IMR-90 (cell line): ENCODE results near the gene HDX. TPM values are rescaled to one million over a fixed set of nuclear protein-coding genes. Genes with fewer than 3 reads are reported as not detected.

Experiments
- ATAC-seq: fragments of 200-7000 bp; cut with Tn5 transposase; 2 replicates; pipeline ENCODE4 v1.9.1; 2020; ENCODE audit warnings: low read depth, mild to moderate bottlenecking, moderate library complexity
- BruUV-seq: library from RNA; stranded (reverse); fragments of 400-500 nt; replicated peaks from 2 replicates; lab custom pipeline; 2021; lab: Mats Ljungman, UMichigan
- CTCF ChIA-PET: fragments of 300-600 bp; formaldehyde crosslinking; extraction: SDS; loops from one replicate; lab custom pipeline; 2021; ENCODE audit warnings: antibody characterized with exemption; lab: Yijun Ruan, JAX
- POLR2A ChIA-PET: fragments of 300-600 bp; sonication (Branson Sonifier 250); formaldehyde crosslinking; loops from one replicate; lab custom pipeline; 2022; ENCODE audit warnings: antibody characterized with exemption; ENCODE audit not compliant: unreplicated experiment; lab: Charles Lee
- DNase-seq: peaks from one replicate; pipeline ENCODE4 v3.0.0; 2013
- H2AFZ ChIP-seq: replicated peaks from 2 replicates; pipeline ENCODE3; 2013; ENCODE audit warnings: low read length, mild to moderate bottlenecking; ENCODE audit not compliant: poor library complexity
- H2AK5ac ChIP-seq: 2 replicates; pipeline ENCODE4 v1.6.1; 2013; ENCODE audit warnings: low read depth, low read length, inconsistent platforms
- H2AK9ac ChIP-seq: replicated peaks from 2 replicates; pipeline ENCODE3; 2013; ENCODE audit warnings: mild to moderate bottlenecking, low read depth, low read length, moderate library complexity; ENCODE audit not compliant: poor library complexity
- H2BK120ac ChIP-seq: 2 replicates; pipeline ENCODE4 v1.6.1; 2013; ENCODE audit warnings: low read depth, low read length, inconsistent platforms
- H2BK15ac ChIP-seq: 3 replicates; pipeline ENCODE4 v1.6.1; 2013; ENCODE audit warnings: low read depth, low read length, inconsistent platforms
- H2BK20ac ChIP-seq: 2 replicates; pipeline ENCODE4 v1.6.1; 2013; ENCODE audit warnings: low read depth, mild to moderate bottlenecking, inconsistent platforms, low read length, moderate library complexity
- H2BK5ac ChIP-seq: 2 replicates; pipeline ENCODE4 v1.6.1; 2013; ENCODE audit warnings: mild to moderate bottlenecking, low read depth, low read length, inconsistent platforms; ENCODE audit not compliant: poor library complexity, severe bottlenecking
- H3K14ac ChIP-seq: replicated peaks from 2 replicates; pipeline ENCODE4 v1.6.1; 2013; ENCODE audit warnings: low read depth, low read length, inconsistent platforms
- H3K18ac ChIP-seq: 2 replicates; pipeline ENCODE4 v1.6.1; 2013; ENCODE audit warnings: low read depth, low read length, control low read depth
- H3K23ac ChIP-seq: 2 replicates; pipeline ENCODE4 v1.6.1; 2013; ENCODE audit warnings: low read depth, low read length, inconsistent platforms
- H3K27ac ChIP-seq: 2 replicates; pipeline ENCODE4 v1.5.1; 2013; ENCODE audit warnings: mild to moderate bottlenecking, control low read depth, low read length; ENCODE audit not compliant: insufficient read depth
- H3K27me3 ChIP-seq: 2 replicates; pipeline ENCODE4 v1.6.1; 2013; ENCODE audit warnings: low read length; ENCODE audit not compliant: control insufficient read depth, insufficient read depth
- H3K36me3 ChIP-seq: 2 replicates; pipeline ENCODE4 v1.6.1; 2013; ENCODE audit warnings: low read length, mixed read lengths; ENCODE audit not compliant: control insufficient read depth, insufficient read depth
- H3K4ac ChIP-seq: 2 replicates; pipeline ENCODE4 v1.6.1; 2013; ENCODE audit warnings: low read depth, low read length, inconsistent platforms
- H3K4me1 ChIP-seq: 2 replicates; pipeline ENCODE4 v1.6.1; 2013; ENCODE audit warnings: low read length, mixed read lengths; ENCODE audit not compliant: control insufficient read depth, insufficient read depth
- H3K4me2 ChIP-seq: 2 replicates; pipeline ENCODE4 v1.6.1; 2013; ENCODE audit warnings: low read depth, mild to moderate bottlenecking, control low read depth, low read length, moderate library complexity
- H3K4me3 ChIP-seq: 2 replicates; pipeline ENCODE4 v1.5.1; 2013; ENCODE audit warnings: low read depth, mild to moderate bottlenecking, control low read depth, low read length, moderate library complexity; ENCODE audit not compliant: insufficient read depth
- H3K56ac ChIP-seq: 2 replicates; pipeline ENCODE4 v1.6.1; 2013; ENCODE audit warnings: low read length, inconsistent platforms; ENCODE audit not compliant: insufficient read depth; ENCODE audit errors: extremely low read depth
- H3K79me1 ChIP-seq, 2 experiments: 2 replicates each; pipeline ENCODE4 v1.6.1; 2013; ENCODE audit warnings: low read length in 2 of 2, inconsistent platforms in 1 of 2, low read depth in 1 of 2
- H3K9ac ChIP-seq: 2 replicates; pipeline ENCODE4 v1.6.1; 2013; ENCODE audit warnings: low read depth, low read length, control low read depth
- H3K9me1 ChIP-seq: 2 replicates; pipeline ENCODE4 v1.6.1; 2013; ENCODE audit warnings: low read length, inconsistent platforms; ENCODE audit not compliant: insufficient read depth
- H3K9me3 ChIP-seq: 2 replicates; pipeline ENCODE4 v1.6.1; 2013; ENCODE audit warnings: low read length; ENCODE audit not compliant: control insufficient read depth, insufficient read depth
- H4K20me1 ChIP-seq: 2 replicates; pipeline ENCODE4 v1.6.1; 2013; ENCODE audit warnings: low read length, inconsistent platforms; ENCODE audit not compliant: insufficient read depth
- H4K5ac ChIP-seq: 2 replicates; pipeline ENCODE4 v1.6.1; 2013; ENCODE audit warnings: mild to moderate bottlenecking, low read depth, low read length, control low read depth
- H4K8ac ChIP-seq, 2 experiments: 2 replicates each; pipeline ENCODE4 v1.6.1; 2013; ENCODE audit warnings: low read depth in 2 of 2, low read length in 2 of 2, control low read depth in 1 of 2, inconsistent platforms in 1 of 2
- H4K91ac ChIP-seq: 2 replicates; pipeline ENCODE4 v1.6.1; 2013; ENCODE audit warnings: low read depth, low read length, inconsistent platforms; ENCODE audit not compliant: insufficient read depth
- FOS ChIP-seq: fragments of 150-350 bp; IDR thresholded peaks from 2 replicates; pipeline ENCODE4 v1.6.1; 2016; ENCODE audit warnings: low read depth, low read length
- MAFK ChIP-seq: IDR thresholded peaks from 2 replicates; pipeline ENCODE4 v1.6.1; 2012; ENCODE audit warnings: low read depth, low read length, improper control_type of control experiment
- MAZ ChIP-seq: IDR thresholded peaks from 2 replicates; pipeline ENCODE4 v1.6.1; 2012; ENCODE audit warnings: low read depth, mild to moderate bottlenecking, low read length, improper control_type of control experiment, moderate library complexity, borderline replicate concordance
- WGBS, 2 experiments: methylation state at CpG; one replicate each; pipeline versions ENCODE4 v1.1.5 to v1.1.7; 2013; ENCODE audit warnings: missing lambda C conversion rate in 2 of 2; ENCODE audit not compliant: insufficient read length in 1 of 2; ENCODE audit errors: extremely low coverage in 2 of 2; 5-methylcytosine and 5-hydroxymethylcytosine counted together
- dilution Hi-C: fragments of 300-500 bp; cut with HindIII; formaldehyde crosslinking; loops from one replicate; pipeline ENCODE4 v1.14.3; 2018; ENCODE audit warnings: low sequenced_read_pairs; ENCODE audit not compliant: unreplicated experiment
- in situ Hi-C: fragments of 300-500 bp; cut with MboI; formaldehyde crosslinking; loops from 3 replicates; pipeline ENCODE4 v1.14.3; 2019; ENCODE audit warnings: low sequenced_read_pairs, inconsistent platforms, mixed read lengths
- intact Hi-C: fragments of 100-400 bp; cut with micrococcal nuclease; formaldehyde crosslinking; loops from 2 replicates; pipeline ENCODE4 v1.10.0; 2022
- polyA plus RNA-seq, 3 experiments: library from polyadenylated mRNA; depleted of rRNA; stranded (reverse); fragments of >200 nt; gene quantifications; 2 replicates each; pipeline ENCODE4 v1.2.3, GENCODE V29; 2012; ENCODE audit warnings: low replicate concordance in 1 of 3
- total RNA-seq: library from RNA; depleted of rRNA; stranded (reverse); fragments of >200 nt; gene quantifications from 2 replicates; pipeline ENCODE4 v1.2.3, GENCODE V29; 2012

HDX gene
- total and polyA plus RNA-seq, 2 of the 4 experiments (the other 2 are of a cell fraction): 1.8 to 11.8 TPM

DNA sequence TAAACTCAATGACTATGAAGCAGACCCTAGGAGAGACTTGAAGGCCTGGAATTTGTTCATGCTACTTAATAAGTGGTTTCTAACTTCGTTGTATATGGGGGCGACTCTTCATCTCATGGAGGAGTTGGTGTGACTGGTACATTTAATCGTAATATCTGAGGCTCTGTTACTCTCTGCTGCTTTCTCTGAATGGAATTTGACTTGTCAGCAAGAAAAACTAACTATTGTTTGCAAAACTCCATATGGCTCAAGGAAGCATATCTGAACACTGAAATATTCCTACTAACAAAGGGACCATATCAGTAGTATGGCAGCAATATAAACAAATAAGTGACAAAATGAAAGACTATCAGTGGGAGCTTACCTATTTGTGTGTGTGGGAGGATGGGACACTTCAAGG, 182.2 kb downstream of the HDX start:
- ChIA-PET CTCF (no interaction called here), POLR2A (no interaction called here)
- Histone ChIP-seq H3K27me3 (no peaks in the 10 kb centered on the region), H3K27ac (no peak overlapping the region), H2AFZ (no peak overlapping the region), H2BK15ac (no peak overlapping the region), H3K9ac (no peak overlapping the region), H3K4me3 (no peak overlapping the region), H3K4me2 (no peak overlapping the region), H2AK9ac (no peak overlapping the region), H3K4ac (no peak overlapping the region), H3K79me1 (no peaks in the 10 kb centered on the region), H3K23ac (no peak overlapping the region), H2BK20ac (no peak overlapping the region), H4K20me1 (no peaks in the 10 kb centered on the region), H2AK5ac (no peak overlapping the region), H3K36me3 (no peaks in the 10 kb centered on the region), H3K4me1 (no peaks in the 10 kb centered on the region), H3K56ac (no peak overlapping the region), H3K18ac (no peak overlapping the region), H2BK5ac (no peak overlapping the region), H2BK120ac (no peak overlapping the region), H3K14ac (no peak overlapping the region), H3K9me1 (no peaks in the 10 kb centered on the region), H4K91ac (no peak overlapping the region), H4K5ac (no peak overlapping the region), H4K8ac (no peak overlapping the region), H3K9me3 (no peaks in the 10 kb centered on the region)
- DNase-seq (no peak), ATAC-seq (no peak)
- dilution Hi-C loops: no loop called here
- intact Hi-C loops: no loop called here
- in situ Hi-C loops: no loop called here
- BruUV-seq: no TSS peak
- 70% methylated on average over 2 of the region's 3 CpGs; no CpG with 5 or more reads in 1 of the 2 experiments for WGBS, 2 experiments
- no peak for TF ChIP-seq FOS
- TF ChIP-seq MAZ: no peak
- peak; percentile 74; the same call in 1 of the 2 replicates for TF ChIP-seq MAFK
